ENCODE results near the gene FCHSD2.

- TF ChIP-seq, protein P1, sequence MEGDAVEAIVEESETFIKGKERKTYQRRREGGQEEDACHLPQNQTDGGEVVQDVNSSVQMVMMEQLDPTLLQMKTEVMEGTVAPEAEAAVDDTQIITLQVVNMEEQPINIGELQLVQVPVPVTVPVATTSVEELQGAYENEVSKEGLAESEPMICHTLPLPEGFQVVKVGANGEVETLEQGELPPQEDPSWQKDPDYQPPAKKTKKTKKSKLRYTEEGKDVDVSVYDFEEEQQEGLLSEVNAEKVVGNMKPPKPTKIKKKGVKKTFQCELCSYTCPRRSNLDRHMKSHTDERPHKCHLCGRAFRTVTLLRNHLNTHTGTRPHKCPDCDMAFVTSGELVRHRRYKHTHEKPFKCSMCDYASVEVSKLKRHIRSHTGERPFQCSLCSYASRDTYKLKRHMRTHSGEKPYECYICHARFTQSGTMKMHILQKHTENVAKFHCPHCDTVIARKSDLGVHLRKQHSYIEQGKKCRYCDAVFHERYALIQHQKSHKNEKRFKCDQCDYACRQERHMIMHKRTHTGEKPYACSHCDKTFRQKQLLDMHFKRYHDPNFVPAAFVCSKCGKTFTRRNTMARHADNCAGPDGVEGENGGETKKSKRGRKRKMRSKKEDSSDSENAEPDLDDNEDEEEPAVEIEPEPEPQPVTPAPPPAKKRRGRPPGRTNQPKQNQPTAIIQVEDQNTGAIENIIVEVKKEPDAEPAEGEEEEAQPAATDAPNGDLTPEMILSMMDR (conservative IDR thresholded peaks at IDR 0.05 in 1 of 2, IDR thresholded peaks at IDR 0.05 in 1 of 2; ENCODE audit: low read depth in 1 of 2, low read length in 2 of 2), result no peak
- TF ChIP-seq EZH2 (IDR thresholded peaks at IDR 0.05; ENCODE audit: low read length, missing control alignments), result no peak
These were observed 22.9 kb upstream of the FCHSD2 start for GRCh38 chr11:73164803-73165540.
